A673 (cell line): ENCODE data around the gene LHPP.

Experiments used
- CTCF ChIP-seq: fragments of 300-800, 200-600 bp; sonication (generic); conservative IDR thresholded peaks from 2 replicates; pipeline ENCODE4 v1.5.1; 2017; ENCODE audit warnings: low read depth, mild to moderate bottlenecking, antibody characterized with exemption, low read length, moderate library complexity, mixed read lengths
- EZH2 ChIP-seq: fragments of 200-600 bp; sonication (generic); IDR thresholded peaks from 2 replicates; pipeline ENCODE4 v1.6.1; 2017; ENCODE audit warnings: borderline replicate concordance, low read depth, mild to moderate bottlenecking, mixed read lengths, antibody characterized with exemption, low read length; ENCODE audit not compliant: poor library complexity, severe bottlenecking

DNA sequence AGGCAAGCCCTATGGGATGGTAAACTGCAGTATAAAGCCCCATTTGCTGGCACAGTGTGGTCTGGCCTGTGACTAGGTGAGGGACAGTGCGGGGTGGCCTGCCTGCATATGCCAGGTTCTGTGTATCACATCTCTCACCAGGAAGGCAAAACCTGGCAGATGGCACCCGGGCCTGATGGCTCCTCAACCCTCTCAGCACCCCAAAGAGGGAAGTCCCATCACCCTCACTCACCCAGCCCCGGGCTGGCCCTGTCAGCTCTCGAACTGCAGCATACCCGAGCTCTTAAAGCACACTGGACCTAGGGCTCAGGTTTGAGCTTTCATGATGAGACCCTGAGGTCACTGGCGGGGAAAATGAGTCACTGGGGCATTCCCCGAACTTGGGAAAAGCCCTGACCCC, 130.5 kb downstream of the LHPP start:
- TF ChIP-seq CTCF (no peak), EZH2 (no peak)
